Mesothelial cell of epicardium (in vitro differentiated cells): ENCODE results near the gene MAPT. TPM values are rescaled to one million over a fixed set of nuclear protein-coding genes. Genes with fewer than 3 reads are reported as not detected.

ENCODE experiments used
- DNase-seq, 2 experiments: peaks; one replicate each; pipeline ENCODE4 v3.0.0; 2021; ENCODE audit warnings: low spot score in 2 of 2; ENCODE audit not compliant: unreplicated experiment in 2 of 2
- H3K27ac Mint-ChIP-seq: 2 replicates; pipeline ENCODE4 v1.8.0; 2021; ENCODE audit warnings: mixed read lengths
- H3K27me3 Mint-ChIP-seq: 2 replicates; pipeline ENCODE4 v1.8.0; 2021; ENCODE audit warnings: low read depth, mixed read lengths
- H3K36me3 Mint-ChIP-seq: 2 replicates; pipeline ENCODE4 v1.8.0; 2021; ENCODE audit warnings: mixed read lengths
- H3K4me1 Mint-ChIP-seq: 2 replicates; pipeline ENCODE4 v1.8.0; 2021; ENCODE audit warnings: mixed read lengths
- H3K4me3 Mint-ChIP-seq: 2 replicates; pipeline ENCODE4 v1.8.0; 2021; ENCODE audit warnings: mild to moderate bottlenecking, moderate library complexity, mixed read lengths
- H3K9me3 Mint-ChIP-seq: 2 replicates; pipeline ENCODE4 v1.8.0; 2021; ENCODE audit warnings: mixed read lengths
- total RNA-seq: library from RNA; stranded (reverse); gene quantifications from 3 replicates; pipeline ENCODE4 v1.2.1, GENCODE V29; 2021
- TF ChIP-seq, protein P1 (sequence below): fragments of 200-600 bp; sonication (generic); IDR thresholded peaks from one replicate; pipeline ENCODE4 v1.5.0; 2021; ENCODE audit warnings: antibody characterized with exemption; ENCODE audit not compliant: unreplicated experiment

MAPT gene
- total RNA-seq, 1 donor from 2014 or later, result 2.8 TPM

DNA sequence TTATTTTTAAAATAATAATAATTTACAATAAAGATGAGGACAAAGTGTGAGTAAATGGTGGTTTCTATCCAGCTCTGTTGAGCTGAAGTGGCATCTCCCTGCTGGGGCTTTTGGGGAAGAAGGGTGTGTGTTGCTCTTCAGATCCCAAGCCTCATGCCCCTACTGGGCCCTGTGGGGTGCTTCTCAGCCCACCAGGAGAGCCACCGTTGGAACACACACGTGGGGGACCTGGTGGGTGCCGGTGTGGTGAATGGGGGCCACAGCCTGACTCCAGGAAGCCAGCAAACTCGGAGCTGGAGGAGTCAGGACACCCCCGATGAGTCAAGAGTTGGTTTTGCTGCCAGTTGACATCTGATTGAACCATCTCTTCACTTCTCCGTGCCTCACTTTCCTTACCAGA is 66.9 kb downstream of the MAPT start:
- Mint-ChIP-seq H3K9me3 (no peaks in the 10 kb centered on the region), H3K27ac (no peak overlapping the region), H3K4me1 (peaks cover 11% of the 10 kb centered on the region), H3K36me3 (no peaks in the 10 kb centered on the region), H3K4me3 (no peak overlapping the region), H3K27me3 (peaks cover 6% of the 10 kb centered on the region)
- no peak for DNase-seq
- TF ChIP-seq, protein P1, sequence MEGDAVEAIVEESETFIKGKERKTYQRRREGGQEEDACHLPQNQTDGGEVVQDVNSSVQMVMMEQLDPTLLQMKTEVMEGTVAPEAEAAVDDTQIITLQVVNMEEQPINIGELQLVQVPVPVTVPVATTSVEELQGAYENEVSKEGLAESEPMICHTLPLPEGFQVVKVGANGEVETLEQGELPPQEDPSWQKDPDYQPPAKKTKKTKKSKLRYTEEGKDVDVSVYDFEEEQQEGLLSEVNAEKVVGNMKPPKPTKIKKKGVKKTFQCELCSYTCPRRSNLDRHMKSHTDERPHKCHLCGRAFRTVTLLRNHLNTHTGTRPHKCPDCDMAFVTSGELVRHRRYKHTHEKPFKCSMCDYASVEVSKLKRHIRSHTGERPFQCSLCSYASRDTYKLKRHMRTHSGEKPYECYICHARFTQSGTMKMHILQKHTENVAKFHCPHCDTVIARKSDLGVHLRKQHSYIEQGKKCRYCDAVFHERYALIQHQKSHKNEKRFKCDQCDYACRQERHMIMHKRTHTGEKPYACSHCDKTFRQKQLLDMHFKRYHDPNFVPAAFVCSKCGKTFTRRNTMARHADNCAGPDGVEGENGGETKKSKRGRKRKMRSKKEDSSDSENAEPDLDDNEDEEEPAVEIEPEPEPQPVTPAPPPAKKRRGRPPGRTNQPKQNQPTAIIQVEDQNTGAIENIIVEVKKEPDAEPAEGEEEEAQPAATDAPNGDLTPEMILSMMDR, result no peak

DNA sequence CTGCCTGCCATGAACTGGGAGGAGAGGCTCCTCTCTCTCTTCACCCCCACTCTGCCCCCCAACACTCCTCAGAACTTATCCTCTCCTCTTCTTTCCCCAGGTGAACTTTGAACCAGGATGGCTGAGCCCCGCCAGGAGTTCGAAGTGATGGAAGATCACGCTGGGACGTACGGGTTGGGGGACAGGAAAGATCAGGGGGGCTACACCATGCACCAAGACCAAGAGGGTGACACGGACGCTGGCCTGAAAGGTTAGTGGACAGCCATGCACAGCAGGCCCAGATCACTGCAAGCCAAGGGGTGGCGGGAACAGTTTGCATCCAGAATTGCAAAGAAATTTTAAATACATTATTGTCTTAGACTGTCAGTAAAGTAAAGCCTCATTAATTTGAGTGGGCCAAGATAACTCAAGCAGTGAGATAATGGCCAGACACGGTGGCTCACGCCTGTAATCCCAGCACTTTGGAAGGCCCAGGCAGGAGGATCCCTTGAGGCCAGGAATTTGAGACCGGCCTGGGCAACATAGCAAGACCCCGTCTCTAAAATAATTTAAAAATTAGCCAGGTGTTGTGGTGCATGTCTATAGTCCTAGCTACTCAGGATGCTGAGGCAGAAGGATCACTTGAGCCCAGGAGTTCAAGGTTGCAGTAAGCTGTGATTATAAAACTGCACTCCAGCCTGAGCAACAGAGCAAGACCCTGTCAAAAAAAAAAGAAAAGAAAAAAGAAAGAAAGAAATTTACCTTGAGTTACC is 68.0 kb downstream of the MAPT start:
- peaks cover 11% of the 10 kb centered on the region for H3K4me1 Mint-ChIP-seq
- no peak overlapping the region for H3K27ac Mint-ChIP-seq
- H3K4me3 Mint-ChIP-seq, result no peak overlapping the region
- TF ChIP-seq, protein P1, result no peak
- no peak for DNase-seq
- H3K36me3 Mint-ChIP-seq, result no peaks in the 10 kb centered on the region
- H3K9me3 Mint-ChIP-seq, result no peaks in the 10 kb centered on the region
- H3K27me3 Mint-ChIP-seq, result peaks cover 12% of the 10 kb centered on the region

DNA sequence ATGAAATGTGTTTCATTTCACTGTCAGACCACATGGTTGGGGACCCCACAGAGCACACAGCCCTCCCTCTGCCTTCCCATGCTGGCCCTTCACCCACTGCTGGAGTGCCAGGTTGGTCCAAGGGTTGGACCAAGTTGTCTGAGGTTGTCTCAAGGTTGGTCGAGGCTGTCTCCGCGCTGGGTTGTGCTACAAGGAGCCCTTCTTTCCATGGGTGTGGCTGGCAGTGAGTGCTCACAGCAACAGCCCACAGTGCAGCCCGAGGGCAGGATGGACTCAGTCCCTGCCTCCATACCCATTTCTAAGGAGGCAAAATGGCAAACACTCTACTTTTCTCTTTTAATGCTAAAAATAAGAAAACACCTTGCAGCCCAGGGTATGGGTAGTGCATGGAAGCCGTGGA is 68.9 kb downstream of the MAPT start:
- Mint-ChIP-seq H3K4me3 (no peak overlapping the region), H3K36me3 (no peaks in the 10 kb centered on the region), H3K4me1 (peaks cover 11% of the 10 kb centered on the region), H3K27ac (no peak overlapping the region), H3K9me3 (no peaks in the 10 kb centered on the region), H3K27me3 (peaks cover 19% of the 10 kb centered on the region)
- TF ChIP-seq, protein P1, result no peak
- no peak for DNase-seq

DNA sequence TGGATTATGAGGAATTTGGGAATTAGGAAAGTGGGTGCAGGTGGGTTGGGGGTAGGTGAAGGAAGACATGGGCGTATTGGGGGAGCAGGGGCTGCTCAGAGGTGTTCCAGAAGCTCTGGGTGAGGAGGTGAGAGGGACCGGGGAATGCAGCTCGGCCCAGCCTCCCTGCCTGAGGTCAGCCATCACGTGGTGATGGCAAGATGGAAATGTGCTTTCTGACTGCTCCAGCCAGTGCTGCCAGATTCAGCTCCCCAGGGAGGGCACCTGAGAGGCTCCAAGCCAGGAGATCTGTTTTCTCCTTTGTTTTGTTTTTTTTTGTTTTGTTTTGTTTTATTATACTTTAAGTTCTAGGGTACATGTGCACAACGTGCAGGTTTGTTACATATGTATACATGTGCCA is 69.5 kb downstream of the MAPT start:
- Mint-ChIP-seq H3K4me3 (no peak overlapping the region), H3K27ac (no peak overlapping the region), H3K4me1 (peaks cover 11% of the 10 kb centered on the region), H3K27me3 (peaks cover 19% of the 10 kb centered on the region), H3K36me3 (no peaks in the 10 kb centered on the region), H3K9me3 (no peaks in the 10 kb centered on the region)
- TF ChIP-seq, protein P1, result no peak
- DNase-seq, result no peak

DNA sequence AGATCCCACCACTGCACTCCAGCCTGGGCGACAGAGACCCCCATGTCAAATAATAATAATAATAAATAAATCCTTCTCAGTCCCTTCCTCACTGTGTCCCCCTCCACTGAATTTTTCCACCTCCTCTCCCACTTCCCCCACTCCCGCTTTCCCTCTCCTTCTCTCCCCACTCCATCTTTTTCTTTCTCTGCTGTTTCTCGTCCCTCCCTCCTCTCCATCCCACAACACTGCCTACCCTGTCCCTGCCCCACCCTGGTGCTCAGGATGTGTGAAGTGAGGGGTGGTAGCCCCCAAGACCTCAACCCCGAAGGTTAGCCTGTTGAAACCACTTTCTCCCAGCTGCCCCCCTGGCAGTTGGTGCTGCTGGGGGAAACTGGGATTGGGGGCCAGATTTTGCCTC is 70.3 kb downstream of the MAPT start:
- Mint-ChIP-seq H3K9me3 (peaks cover 2% of the 10 kb centered on the region), H3K36me3 (no peaks in the 10 kb centered on the region), H3K27ac (no peak overlapping the region), H3K4me1 (peaks cover 11% of the 10 kb centered on the region), H3K4me3 (no peak overlapping the region), H3K27me3 (peaks cover 20% of the 10 kb centered on the region)
- DNase-seq, result no peak
- TF ChIP-seq, protein P1, result no peak
